Transverse colon (tissue), 4 donors: ENCODE data around the gene WDR26. TPM values are rescaled to one million over a fixed set of nuclear protein-coding genes. Genes with fewer than 3 reads are reported as not detected.

Source experiments
- DNase-seq: peaks from one replicate; pipeline ENCODE4 v3.0.0-alpha.2; 2019
- H3K27ac ChIP-seq, 4 donors: fragments of 200-600 bp; sonication (generic); 2 replicates each; pipeline ENCODE4 v1.5.1; 2016 to 2018; ENCODE audit warnings: inconsistent platforms in 4 of 4
- H3K27me3 ChIP-seq: fragments of 200-600 bp; sonication (generic); 2 replicates; pipeline ENCODE4 v1.5.1; 2017; ENCODE audit warnings: inconsistent platforms
- H3K36me3 ChIP-seq, 4 donors: fragments of 200-600 bp; sonication (generic); 2 replicates each; pipeline ENCODE4 v1.5.1; 2017 to 2019; ENCODE audit warnings: inconsistent platforms in 4 of 4
- H3K4me1 ChIP-seq, 4 donors: fragments of 200-600 bp; sonication (generic); 2 replicates each; pipeline ENCODE4 v1.5.1; 2017 to 2020; ENCODE audit warnings: inconsistent platforms in 4 of 4
- H3K4me3 ChIP-seq, 4 donors: fragments of 200-600 bp; sonication (generic); 1 replicate in 1 of 4; 2 replicates in 3 of 4; pipeline versions ENCODE4 v1.5.1 to v1.6.1; 2017 to 2019; ENCODE audit warnings: inconsistent platforms in 4 of 4
- H3K9me3 ChIP-seq, 2 donors: fragments of 200-600 bp; sonication (generic); 2 replicates each; pipeline ENCODE4 v1.5.1; 2017 to 2019; ENCODE audit warnings: inconsistent platforms in 2 of 2
- EP300 ChIP-seq: sonication (generic); formaldehyde crosslinking; IDR thresholded peaks from one replicate; pipeline ENCODE4 v1.6.1; 2017; ENCODE audit warnings: antibody characterized with exemption, low read depth
- POLR2A ChIP-seq: fragments of 450-650 bp; IDR thresholded peaks from one replicate; pipeline ENCODE4 v1.6.1; 2016; ENCODE audit warnings: antibody characterized with exemption, mild to moderate bottlenecking, moderate library complexity
- POLR2AphosphoS5 ChIP-seq, 3 donors: sonication (generic); formaldehyde crosslinking; IDR thresholded peaks; one replicate each; pipeline ENCODE4 v1.6.1; 2016; ENCODE audit warnings: antibody characterized with exemption in 3 of 3
- WGBS, 2 donors: methylation state at CpG; one replicate each; pipeline ENCODE4 v1.1.5; 2018; ENCODE audit warnings: low coverage in 1 of 2; 5-methylcytosine and 5-hydroxymethylcytosine counted together
- in situ Hi-C, 4 donors: fragments of 200-750 bp; cut with MboI; loops; one replicate each; pipeline versions ENCODE4 v1.15.0 to v1.15.1; 2017; ENCODE audit warnings: low sequenced_read_pairs in 3 of 4, low pct_ligation_motif_present in 1 of 4, low pct_unique_long_range_greater_than_20kb in 1 of 4
- intact Hi-C: fragments of 100-400 bp; cut with DNase I; formaldehyde crosslinking; loops from one replicate; pipeline ENCODE4 v1.15.1; 2023; ENCODE audit warnings: low total_unique reads
- total RNA-seq, 4 donors: library from RNA; depleted of rRNA; stranded (reverse); fragments of >200 nt; gene quantifications; one replicate each; pipeline ENCODE4 v1.1.0, GENCODE V29; 2016
- TF ChIP-seq, protein P1 (sequence below), 5 experiments: fragments of 200-600 bp in 3 of 5; fragments of 450-650 bp in 2 of 5; sonication (generic) in 3 of 5; IDR thresholded peaks; 1 replicate in 2 of 5; 2 replicates in 3 of 5; pipeline ENCODE4 v1.5.1; 2016 to 2017; ENCODE audit warnings: antibody characterized with exemption in 5 of 5, inconsistent platforms in 3 of 5, mild to moderate bottlenecking in 2 of 5, moderate library complexity in 1 of 5

WDR26 gene
- total RNA-seq, 4 donors from 2014 or later, result 77.4 to 127 (median 109) TPM

DNA sequence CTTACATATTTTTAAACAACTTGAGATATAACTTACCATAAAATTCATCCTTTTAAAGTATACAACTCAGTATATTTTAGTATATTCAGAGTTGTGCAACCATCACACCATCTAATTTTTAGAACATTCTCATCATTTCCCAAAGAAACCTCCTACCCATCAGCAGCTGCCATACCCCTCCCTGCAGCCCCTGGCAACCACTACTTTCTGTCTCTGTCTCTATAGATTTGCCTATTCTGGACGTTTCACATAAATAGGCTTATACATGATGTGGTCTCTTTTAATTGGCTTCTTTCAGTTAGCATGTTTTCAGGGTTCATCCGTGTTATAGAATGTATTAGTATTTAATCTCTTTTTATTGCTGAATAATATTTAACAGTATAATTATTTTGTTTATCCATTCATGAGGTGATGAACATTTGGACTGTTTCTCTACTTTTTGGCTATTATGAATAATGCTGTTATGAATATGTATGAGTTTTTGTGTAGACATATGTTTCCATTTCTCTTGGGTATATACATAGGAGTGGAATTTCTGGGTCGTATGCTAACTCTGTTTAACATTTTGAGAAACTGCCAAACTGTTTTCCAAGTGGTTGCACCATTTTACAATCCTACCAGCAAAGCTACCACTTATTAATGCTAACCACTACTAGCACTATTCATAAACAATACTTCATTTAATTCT, 29.5 kb downstream of the WDR26 start:
- no peaks in the 10 kb centered on the region for H3K27me3 ChIP-seq
- no peak for DNase-seq
- in situ Hi-C loops, result no loop called here
- TF ChIP-seq EP300 (no peak), POLR2AphosphoS5 (IDR thresholded peaks at IDR 0.05) (no peak), POLR2A (no peak)
- TF ChIP-seq, protein P1, sequence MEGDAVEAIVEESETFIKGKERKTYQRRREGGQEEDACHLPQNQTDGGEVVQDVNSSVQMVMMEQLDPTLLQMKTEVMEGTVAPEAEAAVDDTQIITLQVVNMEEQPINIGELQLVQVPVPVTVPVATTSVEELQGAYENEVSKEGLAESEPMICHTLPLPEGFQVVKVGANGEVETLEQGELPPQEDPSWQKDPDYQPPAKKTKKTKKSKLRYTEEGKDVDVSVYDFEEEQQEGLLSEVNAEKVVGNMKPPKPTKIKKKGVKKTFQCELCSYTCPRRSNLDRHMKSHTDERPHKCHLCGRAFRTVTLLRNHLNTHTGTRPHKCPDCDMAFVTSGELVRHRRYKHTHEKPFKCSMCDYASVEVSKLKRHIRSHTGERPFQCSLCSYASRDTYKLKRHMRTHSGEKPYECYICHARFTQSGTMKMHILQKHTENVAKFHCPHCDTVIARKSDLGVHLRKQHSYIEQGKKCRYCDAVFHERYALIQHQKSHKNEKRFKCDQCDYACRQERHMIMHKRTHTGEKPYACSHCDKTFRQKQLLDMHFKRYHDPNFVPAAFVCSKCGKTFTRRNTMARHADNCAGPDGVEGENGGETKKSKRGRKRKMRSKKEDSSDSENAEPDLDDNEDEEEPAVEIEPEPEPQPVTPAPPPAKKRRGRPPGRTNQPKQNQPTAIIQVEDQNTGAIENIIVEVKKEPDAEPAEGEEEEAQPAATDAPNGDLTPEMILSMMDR (IDR thresholded peaks at IDR 0.05), result no peak
- H3K36me3 ChIP-seq, result peaks cover 0 to 74% (median 29%) of the 10 kb centered on the region in 4 donors
- WGBS, 2 donors, result 72 to 79% methylated on average over 3 of the region's 3 CpGs
- H3K27ac ChIP-seq, result no peak overlapping the region
- H3K4me3 ChIP-seq, result no peak overlapping the region
- intact Hi-C loops, result no loop called here
- no peaks in the 10 kb centered on the region for H3K9me3 ChIP-seq
- peaks cover 0 to 3% (median 0%) of the 10 kb centered on the region in 4 donors for H3K4me1 ChIP-seq

DNA sequence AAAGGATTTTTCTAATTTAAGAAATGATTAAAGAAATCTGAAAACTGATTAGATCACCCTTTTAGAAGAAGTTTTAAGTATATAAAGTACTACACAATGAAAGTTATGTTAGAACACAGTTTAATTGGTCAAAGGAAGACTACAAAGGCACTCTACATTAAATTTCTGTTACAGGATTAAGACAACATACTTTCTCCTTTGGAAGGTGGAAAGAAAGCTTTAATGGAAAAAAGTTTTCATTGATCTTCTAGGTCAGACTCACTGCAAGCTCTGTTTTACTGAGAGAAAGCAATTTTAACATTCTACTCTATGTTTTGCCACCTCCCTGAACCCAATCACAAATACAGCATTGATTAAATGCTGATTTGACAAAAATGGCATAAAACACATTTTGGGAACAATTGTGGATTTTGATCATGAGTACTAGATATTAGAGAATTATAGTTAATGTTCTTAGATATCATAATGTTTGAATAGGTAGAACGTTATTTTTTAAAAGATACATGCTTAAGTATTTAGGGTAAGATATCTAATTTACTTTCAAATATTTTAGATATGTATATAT, 32.0 kb downstream of the WDR26 start:
- in situ Hi-C loops (no loop called here), intact Hi-C loops (no loop called here)
- Histone ChIP-seq H3K4me3 (no peak overlapping the region), H3K9me3 (no peaks in the 10 kb centered on the region), H3K27ac (no peak overlapping the region), H3K27me3 (no peaks in the 10 kb centered on the region), H3K4me1 (peaks cover 0 to 10% (median 1%) of the 10 kb centered on the region in 4 donors), H3K36me3 (peaks cover 0 to 78% (median 25%) of the 10 kb centered on the region in 4 donors)
- DNase-seq, result no peak
- WGBS, 2 donors, result 82 to 88% methylated on average over 1 of the region's 1 CpG
- no peak for TF ChIP-seq EP300

DNA sequence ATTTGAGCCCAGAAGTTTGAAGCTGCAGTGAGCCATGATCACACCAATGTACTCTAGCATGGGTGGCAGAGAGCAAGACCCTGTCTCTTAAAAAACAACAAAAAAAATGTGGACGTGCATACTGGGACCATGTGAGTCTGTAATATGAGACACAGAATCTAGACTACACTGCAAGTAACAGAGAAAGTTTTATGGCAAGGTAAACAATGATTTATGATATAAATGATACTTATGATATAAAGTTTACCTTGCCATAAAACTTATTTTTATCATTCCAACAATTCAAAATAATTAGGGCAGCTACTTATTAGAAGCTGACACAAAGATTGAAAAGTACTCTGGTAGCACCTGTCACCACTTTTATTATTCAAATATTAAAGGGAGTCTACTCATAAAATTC, 34.7 kb downstream of the WDR26 start:
- no peak overlapping the region for H3K4me3 ChIP-seq
- H3K27ac ChIP-seq, result no peak overlapping the region
- H3K4me1 ChIP-seq, result peaks cover 0 to 10% (median 1%) of the 10 kb centered on the region in 4 donors
- peaks cover 0 to 76% (median 29%) of the 10 kb centered on the region in 4 donors for H3K36me3 ChIP-seq
- TF ChIP-seq, protein P1 (IDR thresholded peaks at IDR 0.05), result no peak
- TF ChIP-seq POLR2AphosphoS5 (IDR thresholded peaks at IDR 0.05) (no peak), EP300 (no peak), POLR2A (no peak)
- H3K9me3 ChIP-seq, result no peaks in the 10 kb centered on the region
- in situ Hi-C loops, result no loop called here
- no peaks in the 10 kb centered on the region for H3K27me3 ChIP-seq
- 43 to 53% methylated on average over 1 of the region's 1 CpG for WGBS, 2 donors
- no peak for DNase-seq
- intact Hi-C loops, result no loop called here

DNA sequence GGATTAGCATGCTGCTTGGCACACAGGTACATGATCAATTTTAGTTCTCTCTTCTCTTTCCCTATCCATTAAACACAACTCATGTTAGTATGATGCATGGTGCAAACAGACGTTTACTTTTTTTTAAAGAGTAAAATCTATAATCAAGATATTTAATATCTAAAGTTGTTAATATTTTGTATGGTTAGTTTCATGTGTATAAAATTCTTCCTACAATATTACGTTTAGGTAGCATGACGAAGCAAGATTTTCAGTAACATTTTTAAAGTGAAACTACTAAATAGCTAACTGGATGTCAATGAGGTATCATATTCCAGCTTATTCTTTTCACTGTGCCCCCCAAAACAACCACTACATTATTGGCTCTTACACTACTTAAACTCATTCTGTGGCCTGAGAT, 41.3 kb downstream of the WDR26 start:
- in situ Hi-C loops, result no loop called here
- H3K9me3 ChIP-seq, result no peaks in the 10 kb centered on the region
- DNase-seq, result no peak
- H3K36me3 ChIP-seq, result peaks cover 0 to 77% (median 35%) of the 10 kb centered on the region in 4 donors
- H3K4me3 ChIP-seq, result no peak overlapping the region
- TF ChIP-seq POLR2AphosphoS5 (IDR thresholded peaks at IDR 0.05) (no peak), POLR2A (no peak), EP300 (no peak)
- TF ChIP-seq, protein P1 (IDR thresholded peaks at IDR 0.05), result no peak
- no peaks in the 10 kb centered on the region for H3K4me1 ChIP-seq
- intact Hi-C loops, result no loop called here
- no peaks in the 10 kb centered on the region for H3K27me3 ChIP-seq
- H3K27ac ChIP-seq, result no peak overlapping the region
- WGBS, 2 donors, result 84 to 87% methylated on average over 3 of the region's 3 CpGs
